ENCODE data around the gene STPG1.

DNA sequence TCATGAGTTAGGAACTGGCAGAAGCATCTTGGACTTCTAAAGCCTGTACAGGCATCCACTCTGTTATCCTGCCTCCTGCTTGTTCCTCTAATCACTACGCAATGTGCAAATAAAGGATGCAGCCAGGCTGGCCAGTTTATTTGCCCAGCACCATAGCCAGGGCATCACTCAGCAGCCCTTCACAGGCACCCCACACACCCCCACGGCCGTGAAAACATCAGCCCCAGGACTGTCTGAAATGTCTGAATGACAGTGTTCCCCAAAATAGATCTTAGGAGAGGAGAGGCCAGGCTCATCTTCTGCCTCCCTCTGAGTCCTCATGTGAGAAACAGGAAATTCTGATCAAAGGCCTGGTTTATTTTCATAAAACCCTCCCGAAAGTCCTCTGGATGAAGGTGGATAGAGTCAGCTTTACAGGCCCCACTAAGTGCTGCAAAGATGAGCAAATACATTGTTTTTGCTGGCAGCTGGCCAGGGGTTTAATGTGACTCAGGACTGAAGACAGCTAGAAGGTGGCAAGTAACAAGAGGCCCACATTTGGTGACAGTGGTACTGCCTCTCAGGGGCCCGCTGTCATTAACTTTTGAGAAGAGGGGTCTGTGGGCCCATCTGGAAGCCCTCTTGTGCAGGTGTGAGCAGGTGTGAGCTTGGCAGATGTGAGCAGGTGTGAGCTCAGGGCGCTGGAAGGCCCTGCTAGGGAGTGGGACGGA is 61.5 kb downstream of the STPG1 start:
- TF ChIP-seq, protein P1, sequence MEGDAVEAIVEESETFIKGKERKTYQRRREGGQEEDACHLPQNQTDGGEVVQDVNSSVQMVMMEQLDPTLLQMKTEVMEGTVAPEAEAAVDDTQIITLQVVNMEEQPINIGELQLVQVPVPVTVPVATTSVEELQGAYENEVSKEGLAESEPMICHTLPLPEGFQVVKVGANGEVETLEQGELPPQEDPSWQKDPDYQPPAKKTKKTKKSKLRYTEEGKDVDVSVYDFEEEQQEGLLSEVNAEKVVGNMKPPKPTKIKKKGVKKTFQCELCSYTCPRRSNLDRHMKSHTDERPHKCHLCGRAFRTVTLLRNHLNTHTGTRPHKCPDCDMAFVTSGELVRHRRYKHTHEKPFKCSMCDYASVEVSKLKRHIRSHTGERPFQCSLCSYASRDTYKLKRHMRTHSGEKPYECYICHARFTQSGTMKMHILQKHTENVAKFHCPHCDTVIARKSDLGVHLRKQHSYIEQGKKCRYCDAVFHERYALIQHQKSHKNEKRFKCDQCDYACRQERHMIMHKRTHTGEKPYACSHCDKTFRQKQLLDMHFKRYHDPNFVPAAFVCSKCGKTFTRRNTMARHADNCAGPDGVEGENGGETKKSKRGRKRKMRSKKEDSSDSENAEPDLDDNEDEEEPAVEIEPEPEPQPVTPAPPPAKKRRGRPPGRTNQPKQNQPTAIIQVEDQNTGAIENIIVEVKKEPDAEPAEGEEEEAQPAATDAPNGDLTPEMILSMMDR (IDR thresholded peaks at IDR 0.05) = no peak
- no peak for TF ChIP-seq POLR2A (IDR thresholded peaks at IDR 0.05)
- TF ChIP-seq POLR2AphosphoS5 (IDR thresholded peaks at IDR 0.05) = no peak

Measured in breast epithelium (tissue), 3 donors.